Activated B cell treated with CpG ODN at 0.5 μM for 24 hours (primary cell): ENCODE measurements around the gene ASPRV1. TPM values are rescaled to one million over a fixed set of nuclear protein-coding genes. Genes with fewer than 3 reads are reported as not detected.

Experiments used
- ATAC-seq: fragments of 200-7000 bp; cut with Tn5 transposase; one replicate; pipeline ENCODE4 v1.10.0; 2021; ENCODE audit warnings: low read depth, mild to moderate bottlenecking, moderate library complexity
- CTCF ChIA-PET: fragments of 350-600 bp; sonication (Branson Sonifier 250); formaldehyde crosslinking; loops from one replicate; lab custom pipeline; 2021; ENCODE audit warnings: antibody characterized with exemption; lab: Charles Lee
- POLR2A ChIA-PET: fragments of 350-600 bp; sonication (Branson Sonifier 250); formaldehyde crosslinking; loops from one replicate; lab custom pipeline; 2021; ENCODE audit warnings: antibody characterized with exemption; lab: Charles Lee
- DNase-seq: peaks from one replicate; pipeline ENCODE4 v3.0.0; 2022
- H3K27ac Mint-ChIP-seq: one replicate; pipeline ENCODE4 v1.8.0; 2020; ENCODE audit warnings: mixed read lengths
- H3K27me3 Mint-ChIP-seq: one replicate; pipeline ENCODE4 v1.8.0; 2021; ENCODE audit warnings: mixed read lengths
- H3K36me3 Mint-ChIP-seq: one replicate; pipeline ENCODE4 v1.8.0; 2021; ENCODE audit warnings: low read depth, mixed read lengths
- H3K4me1 Mint-ChIP-seq: one replicate; pipeline ENCODE4 v1.8.0; 2021; ENCODE audit warnings: mixed read lengths
- H3K4me3 Mint-ChIP-seq: one replicate; pipeline ENCODE4 v1.8.0; 2020; ENCODE audit warnings: mild to moderate bottlenecking, mixed read lengths
- H3K9me3 Mint-ChIP-seq: one replicate; pipeline ENCODE4 v1.8.0; 2020; ENCODE audit warnings: mixed read lengths
- CTCF ChIP-seq: fragments of 200-600 bp; IDR thresholded peaks from one replicate; pipeline ENCODE4 v1.8.0; 2022; ENCODE audit warnings: antibody characterized with exemption, mild to moderate bottlenecking
- intact Hi-C: fragments of 100-400 bp; cut with micrococcal nuclease; formaldehyde crosslinking; loops from one replicate; pipeline ENCODE4 v1.15.1; 2024
- total RNA-seq: library from RNA; stranded (reverse); gene quantifications from 2 replicates; pipeline ENCODE4 v1.2.3, GENCODE V29; 2022

The ASPRV1 gene
- total RNA-seq, 1 donor from 2014 or later, result 0.47 TPM

GRCh38 chr2:69988086-69988635 lies 26.7 kb upstream of the ASPRV1 start:
- H3K9me3 Mint-ChIP-seq, result no peaks in the 10 kb centered on the region
- no peak for TF ChIP-seq CTCF
- peaks cover 2% of the 10 kb centered on the region for H3K36me3 Mint-ChIP-seq
- ATAC-seq, result no peak
- H3K4me3 Mint-ChIP-seq, result no peak overlapping the region
- intact Hi-C loops, result no loop called here
- H3K4me1 Mint-ChIP-seq, result no peaks in the 10 kb centered on the region
- H3K27ac Mint-ChIP-seq, result no peak overlapping the region
- no peaks in the 10 kb centered on the region for H3K27me3 Mint-ChIP-seq
- no peak for DNase-seq
- ChIA-PET CTCF (no interaction called here), POLR2A (no interaction called here)

GRCh38 chr2:69986691-69987090 lies 25.3 kb upstream of the ASPRV1 start:
- ChIA-PET POLR2A (interaction anchor here (0.6 kb wide), 1 partner anchor 11 kb away, joined by 3 read pairs; no protein-coding TSS in a partner anchor), CTCF (no interaction called here)
- no peaks in the 10 kb centered on the region for H3K9me3 Mint-ChIP-seq
- H3K4me1 Mint-ChIP-seq, result no peaks in the 10 kb centered on the region
- no peak overlapping the region for H3K27ac Mint-ChIP-seq
- no peak for TF ChIP-seq CTCF
- H3K4me3 Mint-ChIP-seq, result no peak overlapping the region
- DNase-seq (no peak), ATAC-seq (no peak)
- intact Hi-C loops, result no loop called here
- H3K36me3 Mint-ChIP-seq, result no peaks in the 10 kb centered on the region
- H3K27me3 Mint-ChIP-seq, result no peaks in the 10 kb centered on the region

- DNase-seq (no peak), ATAC-seq (no peak)
- H3K27me3 Mint-ChIP-seq, result no peaks in the 10 kb centered on the region
- H3K9me3 Mint-ChIP-seq, result no peaks in the 10 kb centered on the region
- TF ChIP-seq CTCF, result no peak
- ChIA-PET POLR2A (no interaction called here), CTCF (no interaction called here)
- intact Hi-C loops, result no loop called here
- H3K36me3 Mint-ChIP-seq, result no peaks in the 10 kb centered on the region
- H3K4me3 Mint-ChIP-seq, result no peak overlapping the region
- no peaks in the 10 kb centered on the region for H3K4me1 Mint-ChIP-seq
- H3K27ac Mint-ChIP-seq, result no peak overlapping the region
Measured at GRCh38 chr2:69985688-69986087, 24.3 kb upstream of the ASPRV1 start.

DNA sequence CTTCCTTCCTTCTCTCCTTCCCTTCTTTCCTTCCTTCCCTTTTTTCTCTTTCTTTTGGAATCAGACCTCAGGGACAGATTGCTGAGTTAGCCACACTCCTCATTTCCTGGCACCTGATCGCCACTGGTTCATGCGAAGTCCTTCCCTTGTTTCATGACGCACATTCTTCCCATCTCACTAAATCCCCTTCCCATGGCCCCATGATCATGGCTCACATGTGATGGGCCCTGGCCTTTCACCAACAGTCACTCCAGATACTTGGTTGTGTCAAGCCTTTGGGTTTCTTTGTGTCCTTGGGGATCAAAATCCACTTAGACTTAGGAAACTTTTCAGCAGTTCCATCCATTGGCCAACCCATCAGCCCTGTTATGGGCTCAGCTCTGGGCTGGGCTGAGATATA lies 23.8 kb upstream of the ASPRV1 start:
- intact Hi-C loops, result no loop called here
- ChIA-PET CTCF (no interaction called here), POLR2A (no interaction called here)
- H3K4me3 Mint-ChIP-seq, result no peak overlapping the region
- H3K9me3 Mint-ChIP-seq, result no peaks in the 10 kb centered on the region
- no peaks in the 10 kb centered on the region for H3K27me3 Mint-ChIP-seq
- H3K4me1 Mint-ChIP-seq, result no peaks in the 10 kb centered on the region
- ATAC-seq (no peak), DNase-seq (no peak)
- H3K27ac Mint-ChIP-seq, result no peak overlapping the region
- no peak for TF ChIP-seq CTCF
- no peaks in the 10 kb centered on the region for H3K36me3 Mint-ChIP-seq

GRCh38 chr2:69983392-69983966 lies 22.0 kb upstream of the ASPRV1 start:
- Mint-ChIP-seq H3K4me3 (no peak overlapping the region), H3K36me3 (no peaks in the 10 kb centered on the region), H3K9me3 (no peaks in the 10 kb centered on the region), H3K4me1 (no peaks in the 10 kb centered on the region), H3K27me3 (no peaks in the 10 kb centered on the region), H3K27ac (no peak overlapping the region)
- DNase-seq (no peak), ATAC-seq (no peak)
- ChIA-PET POLR2A (no interaction called here), CTCF (no interaction called here)
- intact Hi-C loops, result no loop called here
- TF ChIP-seq CTCF, result no peak
